HUES64 (cell line): ENCODE data around the gene OR2T6.
"Not testable (repeated sequence)": the region's sequence is repeated elsewhere in the genome, so short reads cannot be mapped to it uniquely, and the experiment has no call there.

ENCODE experiments used
- H3K27ac ChIP-seq: 2 replicates; pipeline ENCODE4 v1.7.0; 2013; ENCODE audit warnings: low read depth, low read length, inconsistent platforms
- H3K27me3 ChIP-seq: 2 replicates; pipeline ENCODE4 v1.6.1; 2013; ENCODE audit warnings: mild to moderate bottlenecking, low read length; ENCODE audit not compliant: insufficient read depth
- H3K36me3 ChIP-seq: 2 replicates; pipeline ENCODE4 v1.6.1; 2013; ENCODE audit warnings: mild to moderate bottlenecking, low read length; ENCODE audit not compliant: insufficient read depth
- H3K4me1 ChIP-seq: 2 replicates; pipeline ENCODE4 v1.6.1; 2013; ENCODE audit warnings: mild to moderate bottlenecking, low read length, moderate library complexity; ENCODE audit not compliant: insufficient read depth
- H3K4me3 ChIP-seq: 2 replicates; pipeline ENCODE4 v1.5.1; 2013; ENCODE audit warnings: mild to moderate bottlenecking, low read length, moderate library complexity
- H3K9ac ChIP-seq: 2 replicates; pipeline ENCODE4 v1.6.1; 2013; ENCODE audit warnings: mild to moderate bottlenecking, low read depth, low read length
- H3K9me3 ChIP-seq: 2 replicates; pipeline ENCODE4 v1.6.1; 2013; ENCODE audit warnings: low read depth, low read length; ENCODE audit not compliant: insufficient read depth
- WGBS: fragments of 150-250, 120-280 bp; methylation state at CpG from one replicate; pipeline ENCODE4 v1.1.7; 2013; ENCODE audit warnings: missing lambda C conversion rate; 5-methylcytosine and 5-hydroxymethylcytosine counted together

OR2T6 gene

GRCh38 chr1:248433811-248434415 lies 58.4 kb downstream of the OR2T6 start:
- not testable (repeated sequence) for H3K27me3 ChIP-seq

GRCh38 chr1:248434913-248435312 lies 59.4 kb downstream of the OR2T6 start:
- not testable (repeated sequence) for H3K9ac ChIP-seq, H3K27me3 ChIP-seq, H3K4me3 ChIP-seq, H3K36me3 ChIP-seq, H3K4me1 ChIP-seq, H3K27ac ChIP-seq
- peaks cover 40% of the 10 kb centered on the region for H3K9me3 ChIP-seq
- WGBS, result no CpG with 5 or more reads among the region's 6 CpGs

More at GRCh38 chr1:248433811-248434415, 58.4 kb downstream of the OR2T6 start:
- H3K9me3 ChIP-seq, result peaks cover 36% of the 10 kb centered on the region
- H3K36me3 ChIP-seq, H3K4me1 ChIP-seq, H3K4me3 ChIP-seq, H3K27ac ChIP-seq, H3K9ac ChIP-seq: not testable (repeated sequence)
- 94% methylated on average over 30 of the region's 38 CpGs for WGBS

GRCh38 chr1:248436303-248436702 lies 60.8 kb downstream of the OR2T6 start:
- H3K9ac ChIP-seq, H3K27me3 ChIP-seq, H3K4me1 ChIP-seq, H3K27ac ChIP-seq, H3K36me3 ChIP-seq, H3K4me3 ChIP-seq: not testable (repeated sequence)
- WGBS, result 56% methylated on average over 3 of the region's 3 CpGs
- H3K9me3 ChIP-seq, result peaks cover 35% of the 10 kb centered on the region

GRCh38 chr1:248438668-248439067 lies 63.1 kb downstream of the OR2T6 start:
- not testable (repeated sequence) for H3K36me3 ChIP-seq, H3K27ac ChIP-seq, H3K9ac ChIP-seq, H3K27me3 ChIP-seq, H3K4me3 ChIP-seq, H3K4me1 ChIP-seq
- 41% methylated on average over 1 of the region's 1 CpG for WGBS
- H3K9me3 ChIP-seq, result peaks cover 36% of the 10 kb centered on the region

- not testable (repeated sequence) for H3K4me3 ChIP-seq, H3K4me1 ChIP-seq, H3K36me3 ChIP-seq, H3K27me3 ChIP-seq, H3K9ac ChIP-seq, H3K27ac ChIP-seq
- peaks cover 37% of the 10 kb centered on the region for H3K9me3 ChIP-seq
- 61% methylated on average over 5 of the region's 5 CpGs for WGBS
Observed at GRCh38 chr1:248439283-248439682, 63.7 kb downstream of the OR2T6 start.
